RCC 7860 (cell line): ENCODE results near the gene SMOC1.

Experiments
- DNase-seq: peaks from one replicate; pipeline ENCODE4 v3.0.0-alpha.2; 2015; ENCODE audit warnings: low spot score
- FAIRE-seq: peaks from 2 replicates; lab custom pipeline; 2012; peaks lifted over from hg19 to GRCh38; lab: Jason Lieb, UNC

Gene SMOC1

DNA sequence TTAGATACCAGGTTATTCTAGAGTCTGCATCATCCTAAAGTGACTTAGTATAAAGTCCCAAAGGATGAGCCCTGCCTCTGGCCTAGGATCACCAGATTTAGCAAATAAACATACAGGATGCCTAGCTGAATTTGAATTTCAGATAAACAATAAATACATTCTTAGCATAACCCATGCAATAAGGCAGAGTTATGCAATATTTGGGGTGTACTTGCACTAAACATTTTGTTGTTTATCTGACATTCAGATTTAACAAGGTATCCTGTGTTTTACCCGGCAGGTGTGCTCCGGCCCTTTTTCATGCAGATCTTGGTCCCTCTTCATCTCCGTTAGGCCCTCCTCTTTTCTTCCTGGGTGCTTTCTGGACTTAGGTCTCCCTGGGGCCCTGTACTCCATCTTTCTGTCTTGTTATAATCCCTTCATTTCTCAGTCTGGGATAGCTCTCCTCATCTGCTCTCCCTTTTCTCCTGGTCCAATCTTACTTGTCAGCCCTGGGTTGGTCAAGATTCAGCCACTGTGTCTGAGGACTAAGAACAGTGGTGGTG is 18.1 kb upstream of the SMOC1 start:
- DNase-seq, result no peak
- FAIRE-seq, result no peak

DNA sequence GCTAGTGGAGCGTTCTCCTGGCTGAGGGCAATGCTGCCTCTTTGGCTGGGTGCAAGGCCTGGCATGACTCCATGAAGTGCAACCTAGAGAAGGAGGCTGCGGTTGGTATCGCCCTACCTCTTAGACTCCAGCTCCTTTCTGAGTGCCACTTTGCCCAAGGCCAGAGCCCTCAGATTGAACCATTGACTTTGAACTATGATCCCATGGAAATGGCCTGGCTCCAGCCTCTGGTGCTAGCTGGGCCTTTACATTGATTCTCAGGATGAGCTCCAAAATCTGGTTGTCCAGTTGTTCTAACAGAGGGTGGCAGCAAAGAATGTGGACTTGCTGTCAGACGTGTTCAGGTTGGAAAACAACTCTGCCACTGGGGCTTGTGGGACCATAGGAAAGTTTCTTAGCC is 16.1 kb upstream of the SMOC1 start:
- no peak for FAIRE-seq
- DNase-seq, result no peak

DNA sequence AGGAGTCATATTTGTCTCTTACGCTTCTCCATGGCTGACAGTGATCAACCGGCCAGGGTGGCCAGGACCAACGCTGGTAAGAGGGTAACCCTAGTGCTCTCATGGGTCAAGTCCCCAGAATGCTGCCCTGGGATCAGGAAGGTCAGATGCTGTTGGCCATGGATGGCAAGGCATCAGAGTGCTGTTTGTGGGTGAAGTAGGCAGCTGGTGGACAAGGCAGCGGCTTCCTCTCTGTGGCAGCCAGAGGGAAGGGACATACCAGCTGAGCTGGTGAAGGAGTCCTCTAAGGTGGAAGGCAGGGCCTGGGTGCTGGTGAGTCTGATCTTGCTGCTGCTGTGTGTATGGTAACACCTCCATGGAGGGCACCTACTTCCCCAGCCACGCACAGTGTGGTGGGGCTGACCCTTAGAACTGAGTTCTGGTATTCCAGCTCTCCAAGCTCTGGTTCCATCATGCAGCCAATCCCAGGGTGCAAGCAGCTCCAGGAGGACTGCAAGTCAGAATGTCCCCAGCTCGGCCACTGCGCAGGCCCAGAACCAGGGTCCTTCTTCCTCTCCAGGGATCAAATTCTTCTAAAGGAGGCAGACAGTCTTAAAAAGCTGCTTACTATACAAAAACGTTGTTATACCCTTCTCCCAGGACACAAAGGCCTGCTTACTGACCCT is 13.4 kb upstream of the SMOC1 start:
- DNase-seq (no peak), FAIRE-seq (no peak)

DNA sequence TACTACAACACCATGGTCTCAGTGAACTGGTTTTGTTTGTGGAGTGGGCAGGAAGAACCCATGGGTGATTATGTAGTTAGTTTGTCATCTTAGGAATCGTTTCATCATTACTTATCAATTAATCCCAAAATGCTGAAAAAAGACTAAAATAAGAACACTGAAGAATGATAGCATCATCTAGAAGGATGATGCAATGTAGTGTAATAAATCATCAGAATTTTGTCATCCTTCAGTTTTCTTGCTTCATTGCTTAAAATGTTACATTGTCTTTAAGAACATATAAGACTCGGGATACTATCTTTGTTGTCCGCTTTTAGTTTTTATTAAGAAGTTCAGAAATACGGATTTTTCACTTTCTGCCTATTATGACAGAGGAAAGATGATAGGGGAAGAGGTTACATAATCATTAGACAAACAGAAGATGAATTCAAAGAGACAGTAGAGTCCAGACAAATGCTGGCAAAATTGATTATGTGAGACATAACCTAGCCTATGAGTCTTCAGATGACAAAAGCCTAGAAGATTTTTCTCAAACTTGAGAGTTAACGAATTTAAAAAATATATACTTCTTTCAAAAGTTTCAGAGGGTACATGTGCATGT is 10.8 kb upstream of the SMOC1 start:
- DNase-seq, result no peak

DNA sequence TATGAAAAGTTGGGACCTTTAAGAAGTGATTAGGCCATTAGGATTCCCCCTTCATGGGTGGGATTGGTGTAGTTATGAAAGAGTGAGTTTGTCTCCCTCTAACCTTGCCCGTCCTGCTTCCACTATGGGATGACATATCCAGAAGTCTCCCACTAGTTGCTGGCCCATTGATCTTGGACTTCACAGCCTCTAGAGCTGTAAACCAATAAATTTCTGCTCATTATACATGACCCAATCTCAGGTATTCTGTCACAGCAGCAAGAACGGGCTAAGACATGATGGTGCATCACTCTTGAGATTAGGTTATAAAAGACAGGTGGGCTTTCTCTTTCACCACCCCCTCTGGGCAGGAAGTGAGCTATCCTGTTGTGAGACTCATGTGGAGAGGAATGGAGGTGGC is 8.6 kb upstream of the SMOC1 start:
- no peak for DNase-seq
- FAIRE-seq, result no peak

More for the DNA sequence above, 10.8 kb upstream of the SMOC1 start:
- no peak for FAIRE-seq

DNA sequence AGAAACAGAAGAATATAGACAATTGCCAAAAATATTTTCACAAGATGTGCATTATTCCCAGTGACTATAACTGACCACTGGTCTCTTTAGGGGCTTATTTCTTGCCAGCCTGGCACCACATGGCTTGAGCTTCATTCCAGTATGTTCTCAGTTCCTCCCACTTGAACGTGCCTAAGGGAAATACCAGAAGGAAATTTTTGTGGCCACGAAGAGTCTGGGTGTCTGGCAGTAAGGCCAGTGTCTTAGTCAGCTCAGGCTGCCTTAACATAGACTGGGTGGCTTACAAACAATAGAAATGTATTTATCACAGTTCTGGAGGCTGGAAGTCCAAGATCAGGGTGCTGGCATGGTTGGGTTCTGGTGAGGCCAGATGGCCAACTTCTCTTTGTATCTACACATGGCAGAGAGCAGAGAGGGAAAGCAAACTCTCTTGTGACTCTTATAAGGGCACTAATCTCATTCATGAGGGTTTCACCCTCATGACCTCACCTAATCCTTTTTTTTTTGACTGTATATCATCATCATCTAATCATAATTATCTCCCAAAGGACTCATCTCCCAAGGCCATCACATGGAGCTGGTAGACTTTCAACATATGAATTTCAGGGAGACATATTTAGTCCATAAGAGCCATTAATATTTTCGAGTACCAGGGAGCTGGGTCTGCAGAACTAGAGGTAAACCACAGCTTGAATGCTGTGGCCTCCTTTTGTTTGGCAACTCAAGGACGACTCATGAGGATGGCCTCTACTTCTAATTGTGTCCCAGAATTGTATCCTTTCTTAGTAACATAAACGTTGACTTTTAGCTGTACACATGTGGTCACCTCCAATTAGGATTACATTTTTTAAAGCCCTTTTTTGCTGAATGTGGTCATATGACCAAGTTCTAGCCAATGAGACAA is 5.1 kb upstream of the SMOC1 start:
- no peak for FAIRE-seq
- no peak for DNase-seq

DNA sequence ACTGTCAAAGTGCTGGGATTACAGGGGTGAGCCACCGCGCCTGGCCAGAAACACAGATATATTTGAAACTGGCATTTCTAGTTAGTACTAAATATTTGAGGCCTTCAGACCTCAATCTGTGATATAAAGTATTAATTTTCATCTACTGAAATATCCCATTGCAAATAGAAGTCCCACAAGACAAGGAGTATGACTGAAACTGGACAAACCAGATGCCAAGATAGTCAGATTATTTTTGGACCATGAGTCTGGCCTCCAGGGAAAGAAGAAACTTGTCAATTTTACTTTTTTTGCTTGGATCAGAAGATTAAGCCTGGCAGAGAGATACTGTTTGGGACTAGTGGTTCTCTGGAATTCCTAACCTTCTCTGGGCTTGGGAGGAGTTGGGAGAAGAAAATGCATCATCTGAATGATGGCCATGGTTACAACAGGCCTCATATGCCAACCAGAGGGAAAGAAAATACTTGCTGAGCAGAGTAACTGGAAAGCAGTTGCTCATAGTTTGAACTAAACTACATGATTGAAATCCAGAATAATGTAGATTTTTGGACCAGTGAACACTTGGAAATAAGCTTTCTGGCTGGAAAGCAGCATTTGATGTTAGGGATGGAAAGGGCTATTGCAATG is 2.9 kb upstream of the SMOC1 start:
- DNase-seq (no peak), FAIRE-seq (no peak)

DNA sequence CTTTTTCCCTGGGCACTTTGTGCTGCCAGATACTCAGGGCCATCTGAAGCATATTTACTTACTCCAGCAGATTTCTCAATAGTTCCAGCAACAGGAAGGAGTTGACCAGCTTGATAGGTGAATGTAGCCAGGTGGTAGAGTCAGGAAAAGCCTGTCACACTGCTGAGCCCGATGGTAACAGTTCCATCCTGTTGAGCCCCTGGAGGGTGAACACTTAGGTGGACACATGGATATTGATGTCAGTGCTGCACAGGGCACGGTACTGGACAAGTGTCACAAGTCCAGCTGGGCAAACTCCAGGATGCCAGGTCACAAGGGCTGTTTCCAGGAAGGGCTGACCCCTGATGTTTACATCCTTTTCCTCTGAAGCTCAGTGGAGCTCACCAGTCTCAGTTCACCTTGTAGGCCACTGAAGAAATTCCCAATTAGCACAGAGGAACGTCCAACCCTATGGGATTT is 2.3 kb upstream of the SMOC1 start:
- DNase-seq (no peak), FAIRE-seq (no peak)

DNA sequence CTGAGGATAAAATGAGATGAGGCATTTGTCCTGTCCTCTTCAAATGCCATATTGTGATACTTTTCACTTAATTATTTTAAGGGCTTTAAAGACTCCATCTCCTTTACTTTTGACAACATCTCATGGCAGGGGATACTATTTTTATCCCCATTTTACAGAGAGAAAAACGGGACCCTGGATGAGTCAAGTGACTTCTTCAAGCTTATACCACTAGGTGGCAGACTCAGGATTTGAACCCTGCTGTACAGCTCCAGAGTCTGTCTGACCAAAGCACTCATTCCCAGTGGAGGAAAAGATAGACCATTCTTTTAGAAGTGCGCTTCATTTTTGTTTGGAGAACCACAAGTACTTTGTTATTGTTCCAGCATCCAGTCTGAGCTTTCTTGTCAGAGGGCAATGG is 1.7 kb upstream of the SMOC1 start:
- DNase-seq (no peak), FAIRE-seq (no peak)

DNA sequence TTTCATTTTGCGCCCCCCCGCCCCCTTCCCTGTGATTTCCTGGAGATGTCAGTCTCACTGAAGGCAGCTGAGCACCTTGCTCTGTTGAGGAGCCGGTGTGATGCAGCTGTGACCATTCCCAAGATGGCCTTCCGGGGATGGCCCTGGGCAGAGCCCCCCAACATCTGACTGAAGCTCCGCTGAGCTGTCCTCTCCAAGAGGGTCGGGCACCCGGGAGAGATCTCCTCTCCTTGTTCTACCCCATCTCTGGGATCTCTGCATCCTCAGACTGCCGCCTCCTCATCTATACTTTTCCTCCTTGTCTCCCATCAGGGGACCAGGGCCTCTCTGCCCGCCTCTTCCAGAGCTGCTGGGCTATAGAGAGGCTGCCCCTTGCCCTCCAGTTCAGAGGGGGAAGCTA is 965 bp upstream of the SMOC1 start:
- FAIRE-seq (no peak), DNase-seq (no peak)

DNA sequence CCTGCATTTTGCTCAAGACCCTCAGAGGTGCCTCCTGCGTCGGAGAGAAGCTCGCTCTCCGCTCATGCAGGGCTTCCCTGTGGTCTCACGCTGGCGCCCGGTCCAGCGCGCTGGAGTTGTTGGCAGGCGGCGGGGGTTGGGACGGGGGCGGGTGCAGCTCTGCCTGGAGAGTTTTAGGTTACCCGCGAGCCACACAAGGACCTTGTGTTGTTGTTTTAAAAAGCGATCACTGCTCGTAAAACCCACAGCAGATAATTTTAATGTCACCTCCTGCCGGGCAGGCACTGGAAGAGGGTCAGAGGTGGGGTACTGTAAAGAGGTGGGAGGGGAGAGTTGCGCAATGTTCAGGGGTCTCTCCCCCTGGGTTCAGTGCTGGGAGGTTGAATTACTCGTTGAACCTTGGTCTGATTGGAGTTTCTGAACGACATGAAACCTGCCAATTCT is 850 bp downstream of the SMOC1 start:
- DNase-seq (no peak), FAIRE-seq (no peak)

DNA sequence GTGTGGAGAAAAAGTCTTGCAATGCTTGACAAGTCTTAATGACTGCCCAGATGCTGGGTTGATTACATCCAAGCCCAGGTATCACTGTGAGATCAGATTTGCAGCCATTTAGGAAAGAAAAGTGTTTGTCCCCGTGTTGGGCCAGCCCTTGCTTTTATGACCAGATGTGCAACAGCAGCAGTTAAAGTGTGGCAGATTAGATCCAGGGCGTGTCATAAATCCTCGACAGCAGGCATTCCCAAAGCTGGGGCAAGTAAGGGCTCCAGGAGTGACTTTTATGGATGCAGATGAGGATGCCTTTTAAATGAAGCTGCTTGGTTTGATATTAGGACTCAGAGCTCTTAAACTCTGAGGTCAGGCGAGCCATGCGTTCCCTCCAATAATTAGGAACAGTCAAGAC is 1.7 kb downstream of the SMOC1 start:
- no peak for DNase-seq
- FAIRE-seq, result no peak

DNA sequence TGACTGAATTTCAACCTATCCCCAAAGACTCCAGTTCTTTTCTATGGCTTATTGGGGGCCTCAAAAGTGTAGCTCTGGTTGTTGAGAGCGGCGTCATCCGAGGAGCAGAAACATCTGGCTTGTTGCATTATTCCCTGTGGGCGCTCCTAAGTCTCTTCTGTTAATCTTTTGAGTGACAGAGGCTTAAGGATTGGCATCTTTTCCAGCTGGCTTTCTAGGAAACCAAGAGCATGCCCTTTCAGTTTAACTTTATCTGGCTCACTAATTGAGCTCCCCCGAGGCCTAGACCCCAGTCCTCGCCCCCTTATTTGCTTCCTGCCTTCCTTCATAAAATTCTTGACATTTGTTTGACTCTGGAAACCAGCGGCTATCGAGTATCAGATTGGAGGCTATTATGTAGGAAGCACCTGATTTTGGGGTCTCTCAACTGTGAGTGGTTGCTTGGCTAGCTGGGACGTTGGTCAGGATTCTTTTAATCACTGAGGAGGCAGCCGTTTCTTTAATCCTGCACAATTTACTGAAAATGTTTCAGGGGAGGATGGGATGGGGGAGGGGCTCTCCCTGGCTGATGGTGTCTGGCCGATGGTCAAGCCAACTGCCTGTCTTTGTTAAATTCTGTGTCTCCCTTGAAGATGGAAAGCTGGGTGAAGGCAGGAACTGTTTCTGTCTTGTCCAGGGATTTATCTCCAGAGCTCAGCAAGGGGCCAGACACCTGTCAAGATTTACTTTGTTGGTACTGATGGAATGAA is 3.1 kb downstream of the SMOC1 start:
- DNase-seq, result no peak
- FAIRE-seq, result no peak

DNA sequence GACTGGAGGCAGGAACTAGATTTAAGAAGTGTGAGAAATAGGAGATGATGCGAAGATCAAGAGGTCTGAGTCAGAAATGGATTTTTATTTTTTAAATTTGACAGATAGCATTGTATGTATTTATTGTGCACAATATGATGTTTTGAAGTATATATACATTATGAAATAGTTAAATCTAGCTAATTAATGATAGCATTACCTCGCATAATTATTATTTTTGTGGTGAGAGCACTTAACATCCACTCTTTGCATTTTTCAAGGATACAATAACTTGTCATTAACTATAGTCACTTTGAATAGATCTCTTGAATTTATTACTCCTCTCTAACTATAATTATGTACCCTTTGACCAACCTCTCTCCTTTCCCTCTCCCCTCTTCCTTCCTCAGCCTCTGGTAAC is 3.7 kb downstream of the SMOC1 start:
- FAIRE-seq (no peak), DNase-seq (no peak)

DNA sequence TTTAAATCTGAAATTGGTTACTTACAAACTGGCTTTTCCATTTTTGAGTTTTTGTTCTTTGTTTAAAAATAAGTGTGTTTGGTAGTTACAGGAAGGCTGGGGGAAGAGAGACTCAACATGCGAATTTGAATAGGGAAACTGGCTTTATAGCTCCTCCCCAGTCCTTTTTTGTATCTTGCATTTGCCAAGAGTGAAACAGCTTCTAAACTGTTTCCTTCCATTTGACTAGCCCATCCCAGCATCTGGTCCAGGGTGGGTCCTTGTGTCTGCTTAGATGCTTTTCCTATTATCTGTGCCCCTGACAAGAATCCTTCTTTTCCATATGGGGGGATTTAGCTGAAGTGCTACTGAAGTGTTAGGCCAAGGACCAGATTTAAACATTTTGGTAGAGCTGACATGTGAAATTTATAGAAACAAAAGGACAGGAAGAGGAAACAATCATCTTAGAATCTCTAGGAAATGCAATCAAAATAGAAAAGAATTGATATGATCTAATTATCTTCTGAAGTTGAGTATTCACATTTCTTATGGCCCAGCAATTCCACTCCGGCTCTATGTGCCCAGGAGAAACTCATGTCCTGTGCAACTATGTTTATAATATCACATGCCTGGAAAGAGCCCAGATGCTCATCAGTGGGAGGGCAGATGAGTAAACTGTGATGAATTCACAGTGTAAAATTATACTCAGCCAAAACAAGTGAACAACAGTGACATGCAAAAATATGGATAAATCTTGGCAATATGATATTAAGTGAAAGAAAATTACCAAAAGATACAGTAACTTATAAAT is 7.4 kb downstream of the SMOC1 start:
- DNase-seq, result no peak
- no peak for FAIRE-seq

DNA sequence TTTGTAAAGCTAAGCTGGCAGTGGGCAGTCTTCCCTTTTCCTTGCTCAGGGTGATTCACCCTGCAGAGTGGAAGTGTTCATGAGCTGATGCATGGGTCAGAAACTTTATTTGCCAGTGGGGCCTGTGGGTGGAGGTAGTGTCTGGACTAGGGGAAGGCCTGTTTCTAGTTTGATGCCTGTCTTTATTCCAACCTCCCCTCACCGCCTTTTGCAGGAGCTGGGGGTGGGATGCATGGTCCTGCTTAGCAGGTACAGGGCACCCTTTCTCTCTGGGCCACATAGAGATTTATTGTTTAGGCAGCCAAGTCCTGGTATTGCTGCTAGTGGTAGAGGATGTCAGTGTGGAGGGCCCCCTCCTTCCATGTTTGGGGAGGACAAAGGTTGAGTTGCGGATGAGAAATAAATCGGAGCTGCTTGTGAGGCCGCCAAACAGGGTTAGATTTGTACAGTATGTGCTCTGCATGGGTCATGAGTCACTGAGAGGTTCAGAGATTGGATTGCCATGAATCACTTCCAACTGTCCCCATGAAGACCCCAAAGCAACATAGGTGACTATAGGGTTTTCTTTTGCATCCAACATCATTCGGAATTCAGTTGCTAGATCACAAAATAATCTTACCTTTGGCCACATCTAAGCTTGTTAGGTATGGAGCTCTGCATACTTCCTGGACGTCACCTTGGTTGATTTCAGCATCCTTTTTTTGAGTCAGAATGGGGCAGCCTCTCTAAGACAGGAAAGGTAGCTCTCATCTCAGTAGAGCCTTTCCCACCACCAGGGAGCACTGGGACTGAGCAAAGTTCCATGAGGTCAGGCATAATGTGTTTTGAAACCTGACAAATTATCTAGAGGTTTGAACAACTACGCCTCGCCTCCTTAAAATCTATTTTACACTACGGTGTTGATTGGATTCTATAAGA is 8.8 kb downstream of the SMOC1 start:
- DNase-seq (no peak), FAIRE-seq (no peak)

DNA sequence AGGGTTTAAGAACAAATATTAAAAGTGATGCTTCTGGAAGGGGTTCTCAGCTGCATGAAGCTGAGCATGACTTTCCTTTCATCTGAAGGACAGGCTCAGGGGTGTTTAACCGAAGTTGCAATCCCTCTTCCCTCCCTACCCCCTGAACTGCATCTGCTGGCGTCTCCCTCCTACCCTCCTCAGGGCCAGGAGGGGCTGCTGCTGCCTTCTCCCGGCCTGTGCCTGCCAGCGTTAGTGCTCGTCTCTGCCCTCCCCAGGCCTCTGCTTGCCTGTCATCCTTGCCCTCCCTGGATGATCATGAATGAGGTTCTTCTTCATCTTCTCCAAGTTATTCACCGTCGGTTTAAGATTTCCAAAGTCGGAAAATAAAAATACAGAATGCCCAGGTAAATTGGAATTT is 12.2 kb downstream of the SMOC1 start:
- no peak for DNase-seq
- no peak for FAIRE-seq

DNA sequence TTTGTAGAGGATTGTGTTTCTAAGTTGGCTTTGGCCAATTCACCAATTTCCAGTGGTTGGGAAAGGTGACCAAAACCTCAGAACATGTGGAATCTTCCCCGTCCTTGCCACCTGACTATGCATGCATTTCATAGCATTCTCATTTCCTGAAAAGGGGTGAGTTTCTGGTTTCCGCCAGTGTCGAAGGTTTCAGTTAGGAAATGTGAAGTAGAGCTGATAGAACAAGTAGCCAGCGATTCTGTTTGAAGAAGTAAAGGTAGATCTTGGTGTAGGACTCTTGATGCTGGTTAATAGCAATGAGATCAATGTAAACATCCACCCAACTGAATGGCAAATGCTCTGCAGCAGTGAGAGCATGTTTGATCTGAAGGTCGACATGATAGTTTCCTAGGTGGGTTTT is 15.9 kb downstream of the SMOC1 start:
- DNase-seq (no peak), FAIRE-seq (no peak)

DNA sequence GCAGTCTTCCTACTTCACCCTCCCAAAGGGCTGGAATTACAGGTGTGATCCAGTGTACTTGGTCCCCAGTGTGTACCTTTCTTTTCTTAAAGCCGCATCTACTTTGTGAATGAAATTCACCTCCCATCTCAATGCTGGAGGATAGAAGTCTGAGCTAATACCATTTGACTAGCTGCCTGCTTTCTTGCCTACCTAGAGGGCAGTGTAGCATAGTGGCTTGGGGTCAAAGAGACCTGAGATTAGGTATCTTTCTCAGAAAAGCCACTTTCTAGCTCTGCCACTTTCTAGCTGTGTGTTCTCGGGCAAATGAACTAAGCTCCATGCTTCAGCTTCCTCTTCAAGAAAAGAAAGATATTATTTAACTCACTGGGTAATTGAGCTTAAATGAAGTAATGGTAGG is 16.9 kb downstream of the SMOC1 start:
- FAIRE-seq (no peak), DNase-seq (no peak)
